HepG2 (cell line): ENCODE data around the gene BPIFB2. TPM values are rescaled to one million over a fixed set of nuclear protein-coding genes. Genes with fewer than 3 reads are reported as not detected.
A peak's percentile ranks its signal among the peaks of the same experiment; 100 is the strongest.

Experiments used
- CERS6 ChIP-seq: sonication (generic); formaldehyde crosslinking; IDR thresholded peaks from 2 replicates; pipeline ENCODE4 v1.5.0; 2020; ENCODE audit warnings: missing genetic modification reagents
- FOXA3 ChIP-seq: IDR thresholded peaks from 2 replicates; pipeline ENCODE4 v1.6.1; 2016; ENCODE audit warnings: missing genetic modification reagents, missing compliant biosample characterization
- FOXP1 ChIP-seq, 2 experiments: fragments of 450-650 bp in 1 of 2; IDR thresholded peaks; 2 replicates each; pipeline ENCODE4 v1.6.1; 2017 to 2018; ENCODE audit warnings: antibody characterized with exemption in 1 of 2
- GTF2F1 ChIP-seq: fragments of 150-350 bp; IDR thresholded peaks from 2 replicates; pipeline ENCODE4 v1.6.1; 2014; ENCODE audit warnings: low read length
- HHEX ChIP-seq: IDR thresholded peaks from 2 replicates; pipeline ENCODE4 v1.6.1; 2016; ENCODE audit warnings: control low read depth
- LRRFIP1 ChIP-seq: sonication (generic); formaldehyde crosslinking; conservative IDR thresholded peaks from 2 replicates; pipeline ENCODE4 v1.4.0; 2020; ENCODE audit warnings: missing genetic modification reagents
- MLXIP ChIP-seq: sonication (generic); formaldehyde crosslinking; IDR thresholded peaks from 2 replicates; pipeline ENCODE4 v1.9.0; 2021; ENCODE audit warnings: missing genetic modification reagents, borderline replicate concordance
- MTF1 ChIP-seq: sonication (generic); formaldehyde crosslinking; IDR thresholded peaks from 2 replicates; pipeline ENCODE4 v1.5.0; 2020; ENCODE audit warnings: missing genetic modification reagents
- MYNN ChIP-seq: sonication (generic); formaldehyde crosslinking; IDR thresholded peaks from 2 replicates; pipeline ENCODE4 v1.4.0; 2020; ENCODE audit warnings: mild to moderate bottlenecking, low read depth, missing genetic modification reagents
- RARA ChIP-seq: IDR thresholded peaks from 2 replicates; pipeline ENCODE4 v1.6.1; 2016; ENCODE audit warnings: missing genetic modification reagents, missing compliant biosample characterization
- RBAK ChIP-seq: sonication (generic); formaldehyde crosslinking; IDR thresholded peaks from 2 replicates; pipeline ENCODE4 v1.5.1; 2020; ENCODE audit warnings: mild to moderate bottlenecking, missing genetic modification reagents
- SPEN ChIP-seq: sonication (generic); formaldehyde crosslinking; IDR thresholded peaks from 2 replicates; pipeline ENCODE4 v1.5.1; 2020; ENCODE audit warnings: low read depth, mild to moderate bottlenecking, missing genetic modification reagents
- ZNF205 ChIP-seq: IDR thresholded peaks from 2 replicates; pipeline ENCODE4 v1.6.1; 2018; ENCODE audit warnings: missing biosample characterization, missing genetic modification reagents
- ZNF251 ChIP-seq: sonication (generic); formaldehyde crosslinking; IDR thresholded peaks from 2 replicates; pipeline ENCODE4 v1.9.0; 2021; ENCODE audit warnings: mild to moderate bottlenecking, missing genetic modification reagents
- ZNF33B ChIP-seq: sonication (generic); formaldehyde crosslinking; IDR thresholded peaks from 2 replicates; pipeline ENCODE4 v1.5.1; 2020; ENCODE audit warnings: mild to moderate bottlenecking, missing genetic modification reagents
- ZNF460 ChIP-seq: sonication (generic); formaldehyde crosslinking; IDR thresholded peaks from 2 replicates; pipeline ENCODE4 v1.5.1; 2020; ENCODE audit warnings: missing genetic modification reagents, mild to moderate bottlenecking, borderline replicate concordance
- ZNF567 ChIP-seq: sonication (generic); formaldehyde crosslinking; IDR thresholded peaks from 2 replicates; pipeline ENCODE4 v1.8.1; 2023; ENCODE audit warnings: mild to moderate bottlenecking, missing genetic modification reagents, borderline replicate concordance
- ZNF672 ChIP-seq: sonication (generic); formaldehyde crosslinking; IDR thresholded peaks from 2 replicates; pipeline ENCODE4 v1.8.1; 2022; ENCODE audit warnings: missing genetic modification reagents
- ZSCAN20 ChIP-seq: sonication (generic); formaldehyde crosslinking; IDR thresholded peaks from 2 replicates; pipeline ENCODE4 v1.4.0; 2020; ENCODE audit warnings: missing genetic modification reagents, mild to moderate bottlenecking, borderline replicate concordance
- polyA plus RNA-seq, 8 experiments: library from polyadenylated mRNA; depleted of rRNA in 3 of 8; stranded (reverse) in 7 of 8; unstranded in 1 of 8; fragments of >200 nt; fragmentation: Illumina TruSeq in 4 of 8; extraction: Trizol in 4 of 8; gene quantifications; 2 replicates each; pipeline versions ENCODE4 v1.2.1 to v1.2.3, GENCODE V29; 2011 to 2016; ENCODE audit warnings: low read depth in 4 of 8, missing spikeins in 1 of 8, mixed read lengths in 1 of 8; ENCODE audit not compliant: insufficient read depth in 1 of 8
- total RNA-seq, 5 experiments: library from RNA; depleted of rRNA; stranded (reverse); fragments of >200 nt; fragmentation: Illumina TruSeq; extraction: Trizol; gene quantifications; 2 replicates each; pipeline ENCODE4 v1.2.3, GENCODE V29; 2016; ENCODE audit warnings: low read depth in 1 of 5
- TF ChIP-seq, protein P1 (sequence below): sonication (generic); formaldehyde crosslinking; IDR thresholded peaks from 2 replicates; pipeline ENCODE4 v1.9.0; 2022; ENCODE audit warnings: low read depth, missing genetic modification reagents
- TF ChIP-seq, protein P2 (sequence below): sonication (generic); formaldehyde crosslinking; IDR thresholded peaks from 2 replicates; pipeline ENCODE4 v1.4.0; 2020; ENCODE audit warnings: mild to moderate bottlenecking, missing genetic modification reagents, borderline replicate concordance

The BPIFB2 gene
- total and polyA plus RNA-seq, 2 of the 13 experiments (the other 11 are each of a cell fraction or from before 2014, with no cell fraction given), result 54.5 to 902 TPM

GRCh38 chr20:33005132-33005566 is 2.4 kb upstream of the BPIFB2 start (continued):
- TF ChIP-seq RARA (no peak), MYNN (no peak), MTF1 (no peak), FOXP1 (IDR thresholded peaks at IDR 0.05) (no peak), FOXP1 (CRISPR knock-in tag; IDR thresholded peaks at IDR 0.05) (no peak), ZSCAN20 (CRISPR knock-in tag) (no peak), ZNF672 (no peak), ZNF251 (no peak), CERS6 (CRISPR knock-in tag) (peak; percentile 31; the same call in 1 of the 2 replicates), GTF2F1 (no peak), LRRFIP1 (0 out of 2 replicates have a peak, but pooled peaks have one; percentile 36), MLXIP (CRISPR knock-in tag) (0 out of 2 replicates have a peak, but pooled peaks have one; percentile 48), ZNF205 (CRISPR knock-in tag) (no peak), RBAK (CRISPR knock-in tag) (no peak), ZNF33B (CRISPR knock-in tag) (no peak), ZNF567 (CRISPR knock-in tag) (no peak), SPEN (CRISPR knock-in tag) (0 out of 2 replicates have a peak, but pooled peaks have one; percentile 46), ZNF460 (CRISPR knock-in tag) (no peak), FOXA3 (CRISPR knock-in tag) (0 out of 2 replicates have a peak, but pooled peaks have one; percentile 13), HHEX (CRISPR knock-in tag) (no peak)
- TF ChIP-seq, protein P1, sequence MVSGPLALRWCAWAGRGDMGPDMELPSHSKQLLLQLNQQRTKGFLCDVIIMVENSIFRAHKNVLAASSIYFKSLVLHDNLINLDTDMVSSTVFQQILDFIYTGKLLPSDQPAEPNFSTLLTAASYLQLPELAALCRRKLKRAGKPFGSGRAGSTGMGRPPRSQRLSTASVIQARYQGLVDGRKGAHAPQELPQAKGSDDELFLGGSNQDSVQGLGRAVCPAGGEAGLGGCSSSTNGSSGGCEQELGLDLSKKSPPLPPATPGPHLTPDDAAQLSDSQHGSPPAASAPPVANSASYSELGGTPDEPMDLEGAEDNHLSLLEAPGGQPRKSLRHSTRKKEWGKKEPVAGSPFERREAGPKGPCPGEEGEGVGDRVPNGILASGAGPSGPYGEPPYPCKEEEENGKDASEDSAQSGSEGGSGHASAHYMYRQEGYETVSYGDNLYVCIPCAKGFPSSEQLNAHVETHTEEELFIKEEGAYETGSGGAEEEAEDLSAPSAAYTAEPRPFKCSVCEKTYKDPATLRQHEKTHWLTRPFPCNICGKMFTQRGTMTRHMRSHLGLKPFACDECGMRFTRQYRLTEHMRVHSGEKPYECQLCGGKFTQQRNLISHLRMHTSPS (CRISPR knock-in tag), result no peak
- TF ChIP-seq, protein P2, sequence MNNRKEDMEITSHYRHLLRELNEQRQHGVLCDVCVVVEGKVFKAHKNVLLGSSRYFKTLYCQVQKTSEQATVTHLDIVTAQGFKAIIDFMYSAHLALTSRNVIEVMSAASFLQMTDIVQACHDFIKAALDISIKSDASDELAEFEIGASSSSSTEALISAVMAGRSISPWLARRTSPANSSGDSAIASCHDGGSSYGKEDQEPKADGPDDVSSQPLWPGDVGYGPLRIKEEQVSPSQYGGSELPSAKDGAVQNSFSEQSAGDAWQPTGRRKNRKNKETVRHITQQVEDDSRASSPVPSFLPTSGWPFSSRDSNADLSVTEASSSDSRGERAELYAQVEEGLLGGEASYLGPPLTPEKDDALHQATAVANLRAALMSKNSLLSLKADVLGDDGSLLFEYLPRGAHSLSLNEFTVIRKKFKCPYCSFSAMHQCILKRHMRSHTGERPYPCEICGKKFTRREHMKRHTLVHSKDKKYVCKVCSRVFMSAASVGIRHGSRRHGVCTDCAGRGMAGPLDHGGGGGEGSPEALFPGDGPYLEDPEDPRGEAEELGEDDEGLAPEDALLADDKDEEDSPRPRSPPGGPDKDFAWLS (CRISPR knock-in tag), result 0 out of 2 replicates have a peak, but pooled peaks have one; percentile 20
